ENCODE measurements around the gene PYM1. TPM values are rescaled to one million over a fixed set of nuclear protein-coding genes. Genes with fewer than 3 reads are reported as not detected.
"Not testable (repeated sequence)": the region's sequence is repeated elsewhere in the genome, so short reads cannot be mapped to it uniquely, and the experiment has no call there.

Gene PYM1
- total RNA-seq, 2 experiments from 2014 or later = 46.7 to 56.4 TPM

DNA sequence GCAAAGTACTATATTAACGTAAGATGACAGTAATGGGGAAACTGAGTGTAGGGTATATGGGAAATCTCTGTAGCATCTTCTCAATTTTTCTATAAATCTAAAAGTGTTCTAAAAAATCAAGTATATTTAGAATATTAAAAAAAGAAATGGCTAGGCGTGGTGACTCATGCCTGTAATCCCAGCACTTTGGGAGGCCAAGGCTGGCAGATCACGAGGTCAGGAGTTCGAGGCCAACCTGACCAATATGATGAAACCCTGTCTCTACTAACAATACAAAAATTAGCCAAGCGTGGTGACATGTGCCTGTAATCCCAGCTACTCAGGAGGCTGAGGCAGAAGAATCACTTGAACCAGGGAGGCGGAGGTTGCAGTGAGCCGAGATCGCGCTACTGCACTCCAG, 4.0 kb downstream of the PYM1 start:
- peaks cover 34% of the 10 kb centered on the region for H3K36me3 Mint-ChIP-seq
- peaks cover 30% of the 10 kb centered on the region for H3K4me1 Mint-ChIP-seq
- CTCF ChIA-PET = interaction anchor here (0.7 kb wide), 1 partner anchor 100 kb away, joined by 3 read pairs; no protein-coding TSS in a partner anchor
- H3K9me3 Mint-ChIP-seq (ENCODE audit: low read depth); H3K4me3 Mint-ChIP-seq; H3K27me3 Mint-ChIP-seq; ATAC-seq; DNase-seq: not testable (repeated sequence)
- H3K27ac Mint-ChIP-seq = peak overlapping the region; percentile 44

DNA sequence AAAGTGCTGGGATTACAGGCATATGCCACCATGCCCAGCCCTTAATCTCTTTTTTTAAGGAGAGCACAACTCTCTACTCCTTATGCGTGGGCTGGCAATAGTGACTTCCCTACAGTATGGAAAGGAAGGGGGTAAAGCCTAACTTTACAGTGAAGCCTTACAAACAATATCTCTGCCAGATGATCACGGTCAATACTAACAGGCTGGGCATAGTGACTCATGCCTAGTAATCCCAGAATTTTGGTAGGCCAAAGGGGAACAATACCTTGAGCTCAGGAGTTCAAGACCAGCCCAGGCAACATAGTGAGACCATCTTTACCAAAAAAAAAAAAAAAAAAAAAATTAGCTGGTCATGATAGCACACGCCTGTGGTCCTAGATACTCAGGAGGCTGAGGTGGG, 5.6 kb downstream of the PYM1 start:
- DNase-seq (no peak), ATAC-seq (no peak)
- H3K27me3 Mint-ChIP-seq = no peaks in the 10 kb centered on the region
- H3K36me3 Mint-ChIP-seq = peaks cover 38% of the 10 kb centered on the region
- H3K4me3 Mint-ChIP-seq = no peak overlapping the region
- CTCF ChIA-PET = interaction anchor here (0.7 to 1.4 kb wide), 3 partner anchors 9 to 17 kb away, joined by 3 to 4 read pairs (median 3); partner anchors contain the start of gene DGKA
- peaks cover 31% of the 10 kb centered on the region for H3K4me1 Mint-ChIP-seq
- no peak overlapping the region for H3K27ac Mint-ChIP-seq
- no peaks in the 10 kb centered on the region for H3K9me3 Mint-ChIP-seq (ENCODE audit: low read depth)

DNA sequence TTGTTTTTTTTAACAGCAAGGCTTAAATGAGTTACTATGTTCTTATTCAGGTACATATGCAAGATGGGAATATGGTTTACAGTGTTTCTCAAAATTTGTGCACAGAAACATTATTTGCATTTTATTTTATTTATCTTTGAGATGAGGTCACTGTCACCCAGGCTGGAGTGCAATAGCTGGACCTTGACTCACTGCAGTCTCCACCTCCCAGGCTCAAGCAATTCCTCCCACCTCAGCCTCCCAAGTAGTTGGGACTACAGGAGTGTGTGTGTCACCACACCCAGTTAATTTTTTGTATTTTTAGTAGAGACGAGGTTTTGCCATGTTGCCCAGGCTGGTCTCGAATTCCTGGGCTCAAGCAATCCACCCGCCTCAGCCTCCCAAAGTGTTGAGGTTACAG, 8.7 kb downstream of the PYM1 start:
- not testable (repeated sequence) for H3K27me3 Mint-ChIP-seq; H3K9me3 Mint-ChIP-seq (ENCODE audit: low read depth); H3K4me3 Mint-ChIP-seq; ATAC-seq; DNase-seq; H3K27ac Mint-ChIP-seq
- CTCF ChIA-PET = interaction anchor here (1.0 kb wide), 1 partner anchor 181 kb away, joined by 3 read pairs; no protein-coding TSS in a partner anchor
- peaks cover 38% of the 10 kb centered on the region for H3K36me3 Mint-ChIP-seq
- H3K4me1 Mint-ChIP-seq = peaks cover 35% of the 10 kb centered on the region

DNA sequence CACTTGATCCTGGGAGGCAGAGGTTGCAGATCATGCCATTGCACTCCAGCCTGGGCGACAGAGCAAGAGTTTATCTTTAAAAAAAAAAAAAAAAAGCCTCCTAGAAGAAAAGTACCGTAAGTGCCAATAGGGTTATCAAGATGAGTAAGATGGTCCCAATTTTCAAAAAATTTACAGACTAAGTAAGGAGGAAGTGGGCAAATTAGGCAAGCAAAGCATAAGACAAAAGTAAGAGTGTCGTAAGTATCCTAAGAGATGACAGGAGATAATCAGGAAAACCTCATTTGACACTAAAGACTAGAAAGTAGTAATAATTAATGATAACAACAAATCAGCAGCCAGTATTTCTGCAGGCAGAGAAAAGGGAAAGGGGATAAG, 12.2 kb downstream of the PYM1 start:
- H3K4me1 Mint-ChIP-seq = peaks cover 30% of the 10 kb centered on the region
- peaks cover 34% of the 10 kb centered on the region for H3K36me3 Mint-ChIP-seq
- H3K9me3 Mint-ChIP-seq (ENCODE audit: low read depth) = no peaks in the 10 kb centered on the region
- H3K27me3 Mint-ChIP-seq = no peaks in the 10 kb centered on the region
- ATAC-seq (no peak), DNase-seq (no peak)
- CTCF ChIA-PET = interaction anchor here (1.8 to 2.6 kb wide), 2 partner anchors 10 to 25 kb away, joined by 4 to 10 read pairs; no protein-coding TSS in a partner anchor
- no peak overlapping the region for H3K4me3 Mint-ChIP-seq
- H3K27ac Mint-ChIP-seq = no peak overlapping the region

DNA sequence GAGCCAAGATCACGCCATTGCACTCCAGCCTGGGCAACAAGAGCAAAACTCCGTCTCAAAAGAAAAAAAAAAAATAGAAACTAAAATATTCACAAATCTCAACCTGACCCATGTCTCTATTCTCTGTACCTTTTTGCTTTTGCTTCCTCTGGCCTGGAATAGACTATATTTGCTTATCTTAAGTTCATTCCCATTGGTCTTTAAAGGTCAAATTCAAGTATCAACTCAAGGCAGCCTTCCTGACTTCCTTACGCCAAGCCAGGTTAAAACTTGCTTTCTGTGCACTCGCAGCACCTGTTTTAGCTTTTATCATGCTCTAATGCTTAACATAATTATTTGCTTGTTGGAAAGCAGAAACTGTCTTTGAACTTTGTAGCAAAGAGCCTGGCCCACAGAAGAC, 14.8 kb downstream of the PYM1 start:
- peaks cover 32% of the 10 kb centered on the region for H3K4me1 Mint-ChIP-seq
- CTCF ChIA-PET = no interaction called here
- no peaks in the 10 kb centered on the region for H3K9me3 Mint-ChIP-seq (ENCODE audit: low read depth)
- H3K27me3 Mint-ChIP-seq = no peaks in the 10 kb centered on the region
- ATAC-seq = no peak
- H3K4me3 Mint-ChIP-seq = no peak overlapping the region
- peaks cover 33% of the 10 kb centered on the region for H3K36me3 Mint-ChIP-seq
- DNase-seq = no peak
- H3K27ac Mint-ChIP-seq = no peak overlapping the region

DNA sequence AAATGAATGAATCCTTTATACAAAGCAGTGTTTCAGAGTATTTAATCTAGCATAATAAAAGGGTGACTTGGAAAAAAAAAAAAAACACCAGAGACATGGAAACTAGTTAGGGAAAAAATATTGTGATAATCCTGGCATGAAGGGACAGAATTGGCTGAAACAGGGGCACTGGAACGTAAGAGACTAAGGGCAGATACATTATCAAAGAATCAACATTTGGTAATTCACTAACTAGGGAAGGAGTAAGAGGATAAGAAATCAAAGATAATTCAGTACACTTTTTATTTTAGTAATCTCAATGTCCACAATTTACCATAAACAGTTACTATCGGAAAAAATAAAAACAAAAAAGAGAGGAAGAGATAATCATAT, 18.2 kb downstream of the PYM1 start:
- CTCF ChIA-PET = no interaction called here
- DNase-seq (no peak), ATAC-seq (no peak)
- Mint-ChIP-seq H3K27me3 (no peaks in the 10 kb centered on the region), H3K9me3 (ENCODE audit: low read depth) (no peaks in the 10 kb centered on the region), H3K27ac (peak overlapping the region; percentile 4), H3K4me1 (peaks cover 13% of the 10 kb centered on the region), H3K36me3 (peaks cover 17% of the 10 kb centered on the region), H3K4me3 (no peak overlapping the region)

DNA sequence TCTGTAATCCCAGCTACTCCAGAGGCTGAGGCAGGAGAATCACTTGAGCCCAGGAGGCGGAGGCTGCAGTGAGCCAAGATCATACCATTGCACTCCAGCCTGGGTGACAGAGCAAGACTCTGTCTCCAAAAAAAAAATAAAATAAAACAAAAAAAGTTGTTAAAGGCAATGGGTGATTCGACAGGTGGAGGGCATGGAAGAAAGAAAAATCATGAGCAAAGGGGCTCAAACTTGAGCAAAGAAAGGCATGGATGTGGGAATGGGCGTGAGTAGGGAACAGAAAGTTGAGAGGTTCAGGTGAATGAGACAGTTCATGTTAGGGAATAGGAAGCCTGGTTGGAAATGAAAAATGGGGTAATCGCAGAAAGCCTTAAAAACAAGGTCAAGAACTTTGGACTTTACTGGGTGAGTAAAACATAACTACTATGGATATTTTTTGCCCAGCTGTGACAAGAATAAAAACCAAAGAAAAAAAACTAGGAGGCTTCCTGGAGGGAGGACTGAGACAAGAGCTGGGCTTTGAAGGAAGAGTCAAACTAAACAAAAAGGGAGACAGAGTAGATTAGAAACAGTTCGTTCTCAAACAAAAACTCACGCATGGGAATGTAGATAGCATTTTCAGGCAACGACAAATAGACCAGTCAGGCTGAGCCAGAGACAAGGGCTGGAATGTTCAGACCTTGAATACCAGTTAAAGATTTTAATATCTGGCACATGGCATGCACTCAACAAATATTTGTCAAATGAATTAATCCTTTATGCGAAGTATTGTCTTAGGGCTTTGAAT, 18.8 kb downstream of the PYM1 start:
- Mint-ChIP-seq H3K9me3 (ENCODE audit: low read depth) (no peaks in the 10 kb centered on the region), H3K4me1 (peaks cover 8% of the 10 kb centered on the region), H3K27ac (no peak overlapping the region), H3K36me3 (peaks cover 12% of the 10 kb centered on the region), H3K27me3 (no peaks in the 10 kb centered on the region), H3K4me3 (no peak overlapping the region)
- DNase-seq (no peak), ATAC-seq (no peak)
- CTCF ChIA-PET = interaction anchor here (1.2 kb wide), 1 partner anchor 23 kb away, joined by 3 read pairs; no protein-coding TSS in a partner anchor

DNA sequence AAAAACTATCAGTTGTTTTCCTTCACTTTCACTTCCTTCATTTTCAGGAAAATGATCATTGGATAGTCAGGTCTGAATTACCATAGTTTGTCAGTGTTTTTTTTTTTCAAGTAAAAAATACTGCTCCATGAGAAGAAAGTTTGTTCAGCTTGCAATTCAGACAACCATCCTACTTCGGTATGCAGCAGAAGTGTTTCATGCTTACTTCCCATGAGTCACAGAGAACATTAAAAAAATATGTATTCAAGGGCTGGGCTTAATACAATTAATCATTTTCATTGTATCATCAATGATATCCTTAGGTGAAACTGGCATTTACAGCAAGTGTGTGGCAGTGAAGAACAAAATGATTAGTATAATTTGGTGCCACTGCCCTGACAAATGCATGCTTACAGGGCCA, 21.6 kb downstream of the PYM1 start:
- H3K27me3 Mint-ChIP-seq = no peaks in the 10 kb centered on the region
- DNase-seq (no peak), ATAC-seq (no peak)
- CTCF ChIA-PET = no interaction called here
- H3K4me1 Mint-ChIP-seq = peaks cover 6% of the 10 kb centered on the region
- H3K27ac Mint-ChIP-seq = no peak overlapping the region
- H3K36me3 Mint-ChIP-seq = peaks cover 15% of the 10 kb centered on the region
- H3K4me3 Mint-ChIP-seq = no peak overlapping the region
- no peaks in the 10 kb centered on the region for H3K9me3 Mint-ChIP-seq (ENCODE audit: low read depth)

DNA sequence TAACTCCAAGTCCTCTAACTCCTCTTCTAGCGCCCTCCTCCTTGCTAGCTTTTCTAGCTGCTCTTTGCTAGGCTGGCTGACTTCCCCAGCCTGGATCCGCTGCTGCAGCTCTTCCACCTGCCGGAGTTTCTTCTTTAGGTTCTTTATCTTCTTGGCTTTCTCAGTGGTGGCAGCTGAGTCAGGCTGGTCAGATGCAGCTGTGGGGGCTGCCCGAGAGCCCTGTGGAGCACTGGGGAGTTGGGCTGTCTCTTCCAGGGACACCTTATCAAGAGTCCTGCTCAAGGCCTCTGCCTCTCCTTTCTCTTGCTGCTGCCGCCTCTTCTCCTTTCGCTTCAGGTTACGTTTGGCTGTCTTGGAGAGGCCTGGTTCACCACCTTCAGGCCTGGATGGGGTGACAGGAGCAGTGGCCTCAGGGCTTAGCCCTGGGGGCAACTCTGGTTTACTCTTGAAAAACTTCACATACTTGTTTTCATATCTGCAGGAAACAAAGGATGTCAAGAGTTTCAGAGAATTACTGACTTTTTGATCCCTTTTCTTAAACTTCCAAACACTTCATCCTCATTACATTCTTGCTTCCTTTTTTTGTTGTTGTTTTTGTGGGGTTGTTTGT, 25.7 kb downstream of the PYM1 start:
- peak; percentile 23 for DNase-seq
- H3K4me1 Mint-ChIP-seq = peaks cover 9% of the 10 kb centered on the region

DNA sequence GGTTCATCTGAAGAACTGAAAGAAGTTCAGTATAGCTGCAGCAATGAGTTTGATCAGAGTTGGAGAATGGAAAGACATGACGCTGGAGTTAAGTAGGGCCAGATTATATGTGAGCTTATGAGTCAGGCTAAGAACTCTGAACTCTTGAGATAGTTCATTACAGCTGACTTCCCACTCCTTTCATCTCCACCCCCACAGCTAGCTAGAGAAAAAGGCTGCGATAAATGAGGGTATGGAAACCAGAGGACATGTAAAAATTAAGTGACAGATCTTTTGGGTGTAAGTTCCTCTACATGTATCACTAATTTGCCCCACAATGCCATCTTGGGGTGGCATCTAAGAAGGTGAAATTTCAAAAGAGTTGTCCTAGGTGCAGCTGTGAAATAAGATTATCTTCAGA, 28.6 kb downstream of the PYM1 start:
- Mint-ChIP-seq H3K27me3 (no peaks in the 10 kb centered on the region), H3K4me1 (peaks cover 9% of the 10 kb centered on the region), H3K36me3 (peaks cover 17% of the 10 kb centered on the region), H3K27ac (peak overlapping the region; percentile 60), H3K4me3 (no peak overlapping the region), H3K9me3 (ENCODE audit: low read depth) (no peaks in the 10 kb centered on the region)
- ATAC-seq (peak; percentile 39), DNase-seq (no peak)
- CTCF ChIA-PET = interaction anchor here (0.7 to 1.0 kb wide), 2 partner anchors 27 to 130 kb away, joined by 3 to 5 read pairs; no protein-coding TSS in a partner anchor

More for the DNA sequence above, 25.7 kb downstream of the PYM1 start:
- CTCF ChIA-PET = no interaction called here
- Mint-ChIP-seq H3K27ac (peak overlapping the region; percentile 4), H3K4me3 (no peak overlapping the region), H3K9me3 (ENCODE audit: low read depth) (no peaks in the 10 kb centered on the region), H3K36me3 (peaks cover 17% of the 10 kb centered on the region), H3K27me3 (no peaks in the 10 kb centered on the region)
- ATAC-seq = no peak

DNA sequence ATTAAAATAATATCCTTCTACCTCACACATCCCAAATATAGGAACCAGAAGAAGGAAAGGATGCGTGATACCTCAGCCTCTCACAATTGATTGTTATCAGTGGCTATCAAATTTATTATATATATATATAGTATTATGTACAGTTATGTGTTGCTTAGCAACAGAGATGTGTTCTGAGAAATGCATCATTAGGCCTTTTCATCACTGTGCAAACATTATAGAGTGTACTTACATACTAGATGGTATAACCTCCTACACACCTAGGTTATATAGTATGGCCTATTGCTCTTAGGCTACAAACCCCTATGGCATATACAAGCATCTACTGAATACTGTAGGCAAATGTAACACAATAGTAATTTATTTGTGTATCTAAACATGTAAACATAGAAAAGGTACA, 34.0 kb downstream of the PYM1 start:
- Mint-ChIP-seq H3K27me3 (no peaks in the 10 kb centered on the region), H3K9me3 (ENCODE audit: low read depth) (no peaks in the 10 kb centered on the region), H3K36me3 (peaks cover 2% of the 10 kb centered on the region), H3K27ac (no peak overlapping the region), H3K4me3 (no peak overlapping the region), H3K4me1 (no peaks in the 10 kb centered on the region)
- CTCF ChIA-PET = interaction anchor here (1.4 kb wide), 1 partner anchor 47 kb away, joined by 4 read pairs; no protein-coding TSS in a partner anchor
- DNase-seq (no peak), ATAC-seq (no peak)

DNA sequence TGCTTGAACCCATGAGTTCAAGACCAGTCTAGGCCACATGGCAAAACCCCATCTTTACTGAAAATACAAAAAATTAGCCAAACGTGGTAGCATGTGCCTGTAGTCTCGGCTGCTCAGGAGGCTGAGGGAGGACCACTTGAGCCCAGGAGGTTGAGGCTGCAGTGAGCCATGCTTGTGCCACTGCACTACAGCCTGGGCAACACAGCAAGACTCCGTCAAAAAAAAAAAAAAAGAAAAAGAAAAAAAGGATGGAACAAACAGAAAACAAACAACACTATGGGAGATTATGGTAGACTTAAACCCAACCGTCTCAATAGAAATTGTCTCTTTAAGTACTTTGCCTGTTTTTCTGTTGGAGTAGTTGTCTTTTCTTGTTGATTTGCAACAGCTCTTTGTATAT, 36.4 kb downstream of the PYM1 start:
- no peaks in the 10 kb centered on the region for H3K27me3 Mint-ChIP-seq
- H3K9me3 Mint-ChIP-seq (ENCODE audit: low read depth) = no peaks in the 10 kb centered on the region
- CTCF ChIA-PET = interaction anchor here (0.7 kb wide), 1 partner anchor 153 kb away, joined by 3 read pairs; no protein-coding TSS in a partner anchor
- ATAC-seq = no peak
- no peak overlapping the region for H3K27ac Mint-ChIP-seq
- no peaks in the 10 kb centered on the region for H3K36me3 Mint-ChIP-seq
- no peaks in the 10 kb centered on the region for H3K4me1 Mint-ChIP-seq
- no peak for DNase-seq
- no peak overlapping the region for H3K4me3 Mint-ChIP-seq

DNA sequence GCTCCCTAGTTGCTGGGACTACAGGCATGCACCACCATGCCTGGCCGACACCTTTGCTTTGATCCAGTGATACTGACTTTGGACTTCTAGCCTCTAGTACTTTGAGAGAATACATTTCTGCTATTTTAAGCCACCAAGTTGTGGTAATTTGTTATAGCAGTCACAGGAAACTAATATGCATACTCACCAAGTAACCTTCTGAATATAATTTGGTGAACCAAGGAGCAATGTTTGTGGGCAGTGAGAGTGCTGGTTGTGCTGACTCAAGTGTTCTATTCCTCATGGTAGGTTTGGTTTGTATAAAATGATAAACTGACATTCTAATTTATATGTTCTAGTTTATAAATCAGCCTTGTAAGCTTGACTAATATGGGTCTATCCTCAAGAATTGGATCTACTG, 42.6 kb downstream of the PYM1 start:
- DNase-seq (no peak), ATAC-seq (no peak)
- Mint-ChIP-seq H3K27me3 (no peaks in the 10 kb centered on the region), H3K4me1 (peaks cover 13% of the 10 kb centered on the region), H3K36me3 (peaks cover 1% of the 10 kb centered on the region), H3K9me3 (ENCODE audit: low read depth) (no peaks in the 10 kb centered on the region), H3K4me3 (no peak overlapping the region), H3K27ac (no peak overlapping the region)
- CTCF ChIA-PET = interaction anchor here (1.3 kb wide), 1 partner anchor 56 kb away, joined by 4 read pairs; the partner anchor contains the start of gene DNAJC14

DNA sequence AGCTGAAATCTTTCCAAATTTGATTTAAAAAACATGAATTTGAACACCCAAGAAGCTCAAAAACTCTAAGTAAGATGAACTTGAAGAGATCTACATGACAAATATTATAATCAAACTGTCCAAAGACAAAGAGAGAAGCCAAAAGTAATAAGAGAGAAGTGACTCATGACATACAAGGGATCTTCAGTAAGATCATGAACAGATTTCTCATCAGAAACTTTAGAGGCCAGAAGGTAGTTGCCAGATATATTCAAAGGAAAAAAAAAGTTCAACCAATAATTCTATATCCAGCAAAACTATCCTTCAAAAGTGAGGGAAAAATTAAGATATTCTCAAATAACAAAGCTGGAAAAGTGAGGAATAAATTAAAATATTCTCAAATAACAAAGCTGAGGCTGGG, 49.9 kb downstream of the PYM1 start:
- H3K36me3 Mint-ChIP-seq = peaks cover 12% of the 10 kb centered on the region
- H3K27me3 Mint-ChIP-seq = no peaks in the 10 kb centered on the region
- no peak overlapping the region for H3K27ac Mint-ChIP-seq
- ATAC-seq (no peak), DNase-seq (no peak)
- peaks cover 8% of the 10 kb centered on the region for H3K9me3 Mint-ChIP-seq (ENCODE audit: low read depth)
- peaks cover 7% of the 10 kb centered on the region for H3K4me1 Mint-ChIP-seq
- CTCF ChIA-PET = interaction anchor here (1.1 to 1.3 kb wide), 2 partner anchors 13 to 139 kb away, joined by 4 read pairs; no protein-coding TSS in a partner anchor
- no peak overlapping the region for H3K4me3 Mint-ChIP-seq

Data from activated CD8-positive, alpha-beta memory T cell treated with anti-CD3 and anti-CD28 coated beads, Interleukin-2, amount 10 ng/mL, durations not matched to agents 7 days and 5 days (primary cell).